ENCODE measurements around the gene SNX27. TPM values are rescaled to one million over a fixed set of nuclear protein-coding genes. Genes with fewer than 3 reads are reported as not detected.

SNX27 gene
- total RNA-seq, 1 donor from 2014 or later: 40.7 TPM

GRCh38 chr1:151706464-151707415 is 94.9 kb downstream of the SNX27 start:
- Mint-ChIP-seq H3K27ac (no peak overlapping the region), H3K9me3 (no peaks in the 10 kb centered on the region), H3K36me3 (no peaks in the 10 kb centered on the region), H3K4me3 (no peak overlapping the region), H3K27me3 (no peaks in the 10 kb centered on the region), H3K4me1 (ENCODE audit: unreplicated experiment) (no peaks in the 10 kb centered on the region)
- no peak for DNase-seq (ENCODE audit: extremely low spot score, unreplicated experiment)
- no peak for TF ChIP-seq CTCF (conservative IDR thresholded peaks at IDR 0.05)

GRCh38 chr1:151707541-151708065 is 95.8 kb downstream of the SNX27 start:
- DNase-seq (ENCODE audit: extremely low spot score, unreplicated experiment): no peak
- Mint-ChIP-seq H3K27ac (no peak overlapping the region), H3K9me3 (no peaks in the 10 kb centered on the region), H3K4me1 (ENCODE audit: unreplicated experiment) (no peaks in the 10 kb centered on the region), H3K4me3 (no peak overlapping the region), H3K36me3 (no peaks in the 10 kb centered on the region), H3K27me3 (no peaks in the 10 kb centered on the region)
- no peak for TF ChIP-seq CTCF (conservative IDR thresholded peaks at IDR 0.05)

GRCh38 chr1:151708891-151709290 is 97.0 kb downstream of the SNX27 start:
- H3K4me1 Mint-ChIP-seq (ENCODE audit: unreplicated experiment): no peaks in the 10 kb centered on the region
- TF ChIP-seq CTCF (conservative IDR thresholded peaks at IDR 0.05): no peak
- no peak overlapping the region for H3K27ac Mint-ChIP-seq

GRCh38 chr1:151710187-151710840 is 98.5 kb downstream of the SNX27 start:
- Mint-ChIP-seq H3K4me3 (no peak overlapping the region), H3K36me3 (no peaks in the 10 kb centered on the region), H3K27ac (no peak overlapping the region), H3K27me3 (peaks cover 18% of the 10 kb centered on the region), H3K4me1 (ENCODE audit: unreplicated experiment) (no peaks in the 10 kb centered on the region), H3K9me3 (no peaks in the 10 kb centered on the region)
- TF ChIP-seq CTCF (conservative IDR thresholded peaks at IDR 0.05): no peak
- no peak for DNase-seq (ENCODE audit: extremely low spot score, unreplicated experiment)

More at GRCh38 chr1:151708891-151709290, 97.0 kb downstream of the SNX27 start:
- H3K36me3 Mint-ChIP-seq: no peaks in the 10 kb centered on the region
- H3K4me3 Mint-ChIP-seq: no peak overlapping the region
- H3K9me3 Mint-ChIP-seq: no peaks in the 10 kb centered on the region
- DNase-seq (ENCODE audit: extremely low spot score, unreplicated experiment): no peak
- H3K27me3 Mint-ChIP-seq: peaks cover 3% of the 10 kb centered on the region

- no peak for TF ChIP-seq CTCF (conservative IDR thresholded peaks at IDR 0.05)
- Mint-ChIP-seq H3K27me3 (peaks cover 27% of the 10 kb centered on the region), H3K36me3 (no peaks in the 10 kb centered on the region), H3K4me3 (no peak overlapping the region), H3K4me1 (ENCODE audit: unreplicated experiment) (no peaks in the 10 kb centered on the region), H3K27ac (no peak overlapping the region), H3K9me3 (no peaks in the 10 kb centered on the region)
- DNase-seq (ENCODE audit: extremely low spot score, unreplicated experiment): no peak
These were observed 99.4 kb downstream of the SNX27 start for GRCh38 chr1:151711044-151711800.

Measured in type B pancreatic cell (in vitro differentiated cells).